ENCODE results near the gene SLC37A2. TPM values are rescaled to one million over a fixed set of nuclear protein-coding genes. Genes with fewer than 3 reads are reported as not detected.

The SLC37A2 gene
- total and polyA plus RNA-seq, 2 of the 4 experiments (the other 2 are of a cell fraction) = 0.72 to 1.1 TPM

Other genes with a start within 250 kb of the SLC37A2 start
- 10.3 and 12.0 TPM in 2 replicates for gene ROBO3, start 197.9 kb upstream of the SLC37A2 start, total RNA-seq (2012; rRNA removed)
- gene ROBO3, start 197.9 kb upstream of the SLC37A2 start, polyA plus RNA-seq (2012; rRNA removed) = 54.1 and 64.5 TPM in 2 replicates
- gene ROBO4, start 165.4 kb upstream of the SLC37A2 start, total RNA-seq (2012; rRNA removed) = 0.56 and 0.72 TPM in 2 replicates
- gene ROBO4, start 165.4 kb upstream of the SLC37A2 start, polyA plus RNA-seq (2012; rRNA removed) = 0.82 and 1.4 TPM in 2 replicates
- not detected in 2 replicates for gene HEPN1, start 144.1 kb upstream of the SLC37A2 start, total RNA-seq (2012; rRNA removed)
- not detected in 2 replicates for gene HEPN1, start 144.1 kb upstream of the SLC37A2 start, polyA plus RNA-seq (2012; rRNA removed)
- gene HEPACAM, start 127.3 kb upstream of the SLC37A2 start, total RNA-seq (2012; rRNA removed) = 0.18 TPM in 1 of 2 replicates, not detected in the other
- 0.03 and 0.09 TPM in 2 replicates for gene HEPACAM, start 127.3 kb upstream of the SLC37A2 start, polyA plus RNA-seq (2012; rRNA removed)
- gene CCDC15, start 109.1 kb upstream of the SLC37A2 start, total RNA-seq (2012; rRNA removed) = 2.0 and 2.5 TPM in 2 replicates
- gene CCDC15, start 109.1 kb upstream of the SLC37A2 start, polyA plus RNA-seq (2012; rRNA removed) = 0.69 and 1.1 TPM in 2 replicates
- 19.4 and 24.4 TPM in 2 replicates for gene TMEM218, start 48.3 kb downstream of the SLC37A2 start, total RNA-seq (2012; rRNA removed)
- 17.7 and 23.0 TPM in 2 replicates for gene TMEM218, start 48.3 kb downstream of the SLC37A2 start, polyA plus RNA-seq (2012; rRNA removed)
- 0.72 and 1.1 TPM in 2 replicates for gene PKNOX2, start 101.4 kb downstream of the SLC37A2 start, total RNA-seq (2012; rRNA removed)
- 1.7 and 2.3 TPM in 2 replicates for gene PKNOX2, start 101.4 kb downstream of the SLC37A2 start, polyA plus RNA-seq (2012; rRNA removed)

Measured in IMR-90 (cell line).